ENCODE data around the gene IGSF3. TPM values are rescaled to one million over a fixed set of nuclear protein-coding genes. Genes with fewer than 3 reads are reported as not detected.

The IGSF3 gene
- total RNA-seq, 6 experiments from 2014 or later: 0.42 to 4.9 (median 1.8) TPM

DNA sequence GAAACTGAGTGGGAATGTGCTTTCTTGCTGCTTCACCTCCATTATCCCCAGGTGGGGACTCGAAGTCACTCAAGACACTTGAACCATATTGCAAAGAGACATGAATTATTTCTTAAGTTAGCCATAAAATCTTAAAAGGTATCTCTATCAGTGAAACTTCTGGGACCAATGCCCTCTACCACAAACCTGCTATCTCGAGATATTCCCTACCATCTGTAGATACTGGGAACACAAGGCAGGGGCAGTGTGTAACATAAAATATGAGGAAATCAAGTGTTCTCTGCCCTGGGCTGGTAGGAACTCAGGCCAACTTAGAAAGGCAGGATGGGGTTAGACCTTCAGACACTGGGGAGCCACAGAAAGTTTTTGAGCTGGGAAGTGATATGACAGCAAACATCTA, 95.4 kb downstream of the IGSF3 start:
- ATAC-seq: no peak
- intact Hi-C loops (cut with DNase I): no loop called here
- peaks cover 0 to 8% (median 0%) of the 10 kb centered on the region in 4 donors for H3K4me1 ChIP-seq

DNA sequence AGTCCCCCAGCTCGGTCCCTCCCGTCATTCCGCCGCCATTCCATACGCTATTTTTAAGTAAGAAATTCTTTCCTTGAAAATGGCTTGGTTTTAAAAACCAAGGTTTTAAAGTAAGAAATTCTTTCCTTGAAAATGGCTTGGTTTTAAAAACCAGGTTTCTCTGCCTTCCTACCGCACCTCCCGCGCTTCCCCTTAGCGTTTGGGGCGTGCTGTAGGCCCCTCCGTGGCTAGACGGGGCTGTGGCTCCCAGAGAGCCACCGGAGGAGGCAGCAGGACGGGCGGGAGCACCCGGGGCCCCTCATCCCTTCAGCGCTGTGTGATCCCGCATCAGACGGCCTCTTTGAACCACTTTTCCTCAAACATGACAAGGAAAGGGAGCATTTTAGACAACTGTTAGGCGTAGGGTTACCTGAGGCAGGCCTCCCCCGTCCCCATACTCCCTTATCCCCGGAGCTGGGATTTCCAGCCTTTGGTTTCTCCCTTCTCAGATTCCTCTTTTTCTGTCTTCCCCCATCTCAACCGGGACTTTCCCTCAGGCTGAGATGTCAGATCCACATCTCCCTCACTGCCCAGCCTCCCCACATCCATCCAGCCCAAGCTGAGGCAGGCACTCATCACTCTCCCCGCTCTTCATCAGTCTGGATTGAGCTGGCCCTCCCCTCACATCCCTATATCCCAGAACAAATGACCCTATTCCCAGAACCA, 96.2 kb downstream of the IGSF3 start:
- Histone ChIP-seq H3K4me1 (peaks cover 0 to 8% (median 0%) of the 10 kb centered on the region in 4 donors), H3K36me3 (no peaks in the 10 kb centered on the region), H3K9me3 (no peaks in the 10 kb centered on the region), H3K27ac (peak overlapping the region; percentile 75 to 89 (median 87)), H3K4me3 (peak overlapping the region; percentile 69 to 88 (median 78)), H3K27me3 (no peaks in the 10 kb centered on the region)
- TF ChIP-seq, protein P1, sequence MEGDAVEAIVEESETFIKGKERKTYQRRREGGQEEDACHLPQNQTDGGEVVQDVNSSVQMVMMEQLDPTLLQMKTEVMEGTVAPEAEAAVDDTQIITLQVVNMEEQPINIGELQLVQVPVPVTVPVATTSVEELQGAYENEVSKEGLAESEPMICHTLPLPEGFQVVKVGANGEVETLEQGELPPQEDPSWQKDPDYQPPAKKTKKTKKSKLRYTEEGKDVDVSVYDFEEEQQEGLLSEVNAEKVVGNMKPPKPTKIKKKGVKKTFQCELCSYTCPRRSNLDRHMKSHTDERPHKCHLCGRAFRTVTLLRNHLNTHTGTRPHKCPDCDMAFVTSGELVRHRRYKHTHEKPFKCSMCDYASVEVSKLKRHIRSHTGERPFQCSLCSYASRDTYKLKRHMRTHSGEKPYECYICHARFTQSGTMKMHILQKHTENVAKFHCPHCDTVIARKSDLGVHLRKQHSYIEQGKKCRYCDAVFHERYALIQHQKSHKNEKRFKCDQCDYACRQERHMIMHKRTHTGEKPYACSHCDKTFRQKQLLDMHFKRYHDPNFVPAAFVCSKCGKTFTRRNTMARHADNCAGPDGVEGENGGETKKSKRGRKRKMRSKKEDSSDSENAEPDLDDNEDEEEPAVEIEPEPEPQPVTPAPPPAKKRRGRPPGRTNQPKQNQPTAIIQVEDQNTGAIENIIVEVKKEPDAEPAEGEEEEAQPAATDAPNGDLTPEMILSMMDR (IDR thresholded peaks at IDR 0.05): no peak
- WGBS (ENCODE audit: insufficient coverage, low coverage, low lambda C conversion rate, missing lambda C conversion rate): 11% methylated on average over 14 of the region's 24 CpGs
- intact Hi-C loops (cut with DNase I): no loop called here
- DNase-seq: no peak
- ATAC-seq: no peak

More for the DNA sequence above, 95.4 kb downstream of the IGSF3 start:
- no peak for DNase-seq
- no peak overlapping the region for H3K4me3 ChIP-seq
- H3K36me3 ChIP-seq: no peaks in the 10 kb centered on the region
- H3K27me3 ChIP-seq: no peaks in the 10 kb centered on the region
- H3K27ac ChIP-seq: no peak overlapping the region
- WGBS (ENCODE audit: insufficient coverage, low coverage, low lambda C conversion rate, missing lambda C conversion rate): 84% methylated on average over 2 of the region's 2 CpGs
- TF ChIP-seq POLR2A (IDR thresholded peaks at IDR 0.05): no peak
- TF ChIP-seq, protein P1 (IDR thresholded peaks at IDR 0.05): no peak
- H3K9me3 ChIP-seq: no peaks in the 10 kb centered on the region

DNA sequence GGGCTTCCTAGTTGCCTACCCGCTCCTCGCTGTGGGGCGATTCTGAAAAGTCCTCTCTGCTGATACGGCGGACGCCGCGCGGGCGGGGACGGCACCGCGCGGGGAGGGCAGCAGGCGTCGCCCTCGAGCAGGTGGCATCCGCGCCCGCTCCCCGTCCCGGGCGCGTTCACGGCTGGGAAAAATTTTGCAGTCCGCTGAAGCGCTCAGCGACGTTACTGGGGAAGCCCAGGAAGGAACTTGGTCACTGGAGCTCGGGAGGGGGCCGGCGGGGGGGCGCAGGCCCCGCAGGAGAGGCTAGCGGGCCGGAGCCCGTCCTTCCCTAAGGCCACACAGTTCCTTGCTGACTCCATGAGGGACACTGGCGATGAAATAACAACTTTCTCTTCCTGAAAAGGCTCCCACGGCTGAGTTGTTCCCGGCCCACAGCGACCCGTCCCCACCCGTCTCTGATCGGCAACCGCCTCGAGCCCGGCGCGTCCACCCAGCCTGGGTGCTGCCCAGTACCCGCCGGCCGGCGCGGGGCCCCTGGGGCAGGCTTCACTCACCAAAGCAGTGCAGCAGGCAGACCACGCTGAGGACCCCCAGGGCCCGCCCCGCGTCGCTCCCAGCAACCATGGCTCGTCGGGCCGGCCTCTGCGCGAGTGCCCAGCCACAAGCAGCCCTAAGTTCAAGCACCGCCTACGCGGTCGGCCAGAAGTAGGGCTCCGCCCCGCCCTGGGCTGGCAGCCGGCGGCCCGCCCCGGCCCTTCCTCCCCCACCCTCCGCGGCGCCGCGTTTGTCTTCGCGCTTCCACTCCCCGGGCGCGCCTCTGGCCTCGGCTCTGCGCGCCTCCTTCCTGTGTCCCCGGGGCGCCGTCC, 96.9 kb downstream of the IGSF3 start, which contains the start of gene CD58:
Gene CD58, minus strand, starts transcription at position 669 of the 857 bp plus-strand sequence. Its CDS starts 54 bp downstream, at position 615.
- TF ChIP-seq, protein P1 (IDR thresholded peaks at IDR 0.05): peak; percentile 64 to 78 (median 72)
- peak; percentile 88 for TF ChIP-seq POLR2A (IDR thresholded peaks at IDR 0.05)
- Histone ChIP-seq H3K4me1 (peaks cover 0 to 8% (median 0%) of the 10 kb centered on the region in 4 donors), H3K27me3 (no peaks in the 10 kb centered on the region), H3K36me3 (no peaks in the 10 kb centered on the region), H3K4me3 (peak within 1 kb of the TSS; percentile 69 to 88 (median 78)), H3K27ac (peak within 1 kb of the TSS; percentile 75 to 89 (median 87)), H3K9me3 (no peaks in the 10 kb centered on the region)
- DNase-seq (peak; percentile 91 to 94 (median 94)), ATAC-seq (peak; percentile 87 to 94 (median 90))
- 2% methylated on average over 25 of the region's 90 CpGs for WGBS (ENCODE audit: insufficient coverage, low coverage, low lambda C conversion rate, missing lambda C conversion rate)
- intact Hi-C loops (cut with DNase I): no loop called here

- no peaks in the 10 kb centered on the region for H3K36me3 ChIP-seq
- H3K27me3 ChIP-seq: no peaks in the 10 kb centered on the region
- H3K9me3 ChIP-seq: no peaks in the 10 kb centered on the region
- TF ChIP-seq POLR2A (IDR thresholded peaks at IDR 0.05): no peak
- TF ChIP-seq, protein P1 (IDR thresholded peaks at IDR 0.05): no peak
- intact Hi-C loops (cut with DNase I): no loop called here
- peak; percentile 63 to 70 (median 67) for DNase-seq
- H3K4me3 ChIP-seq: peak overlapping the region; percentile 69 to 88 (median 78)
- H3K27ac ChIP-seq: peak overlapping the region in 2 of 3 donors; percentile 87 to 89
- peaks cover 0 to 8% (median 0%) of the 10 kb centered on the region in 4 donors for H3K4me1 ChIP-seq
- 18% methylated on average over 10 of the region's 22 CpGs for WGBS (ENCODE audit: insufficient coverage, low coverage, low lambda C conversion rate, missing lambda C conversion rate)
- peak; percentile 2 to 59 (median 22) for ATAC-seq
Measured at GRCh38 chr1:116569776-116570357, 97.7 kb downstream of the IGSF3 start.
